SU-DHL-6 (cell line): ENCODE results near the gene LIPM.

Experiments used
- EZH2phosphoT487 ChIP-seq: fragments of 200-600 bp; sonication (generic), shearing (Covaris generic); conservative IDR thresholded peaks from 2 replicates; pipeline ENCODE4 v1.6.1; 2018; ENCODE audit warnings: mild to moderate bottlenecking, antibody characterized with exemption, low read length, moderate library complexity, mixed read lengths
- TF ChIP-seq, protein P1 (sequence below): fragments of 200-600 bp; sonication (generic); IDR thresholded peaks from one replicate; pipeline ENCODE4 v1.5.1; 2017; ENCODE audit warnings: antibody characterized with exemption, mild to moderate bottlenecking, low read length, moderate library complexity; ENCODE audit not compliant: insufficient read depth, poor library complexity, severe bottlenecking

DNA sequence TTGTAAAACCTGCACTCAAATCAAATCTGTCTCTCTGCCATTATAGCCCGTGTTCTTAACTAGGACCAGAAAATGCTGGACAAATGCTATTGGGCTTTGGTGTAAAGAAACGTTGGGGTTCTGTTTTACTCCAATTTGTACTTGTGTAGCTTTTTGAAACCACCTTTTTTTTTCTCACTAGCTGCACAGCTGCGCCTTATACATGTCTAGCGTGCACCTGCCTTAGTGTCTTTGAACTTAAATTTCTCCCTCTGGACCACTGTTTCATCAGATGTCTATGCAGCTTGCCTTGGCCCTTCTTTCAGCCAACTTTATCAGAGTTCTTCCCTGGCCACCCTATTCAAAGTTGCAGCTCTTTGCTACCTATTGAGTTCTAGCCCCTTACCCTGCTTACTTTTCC is 7.1 kb downstream of the LIPM start:
- TF ChIP-seq, protein P1, sequence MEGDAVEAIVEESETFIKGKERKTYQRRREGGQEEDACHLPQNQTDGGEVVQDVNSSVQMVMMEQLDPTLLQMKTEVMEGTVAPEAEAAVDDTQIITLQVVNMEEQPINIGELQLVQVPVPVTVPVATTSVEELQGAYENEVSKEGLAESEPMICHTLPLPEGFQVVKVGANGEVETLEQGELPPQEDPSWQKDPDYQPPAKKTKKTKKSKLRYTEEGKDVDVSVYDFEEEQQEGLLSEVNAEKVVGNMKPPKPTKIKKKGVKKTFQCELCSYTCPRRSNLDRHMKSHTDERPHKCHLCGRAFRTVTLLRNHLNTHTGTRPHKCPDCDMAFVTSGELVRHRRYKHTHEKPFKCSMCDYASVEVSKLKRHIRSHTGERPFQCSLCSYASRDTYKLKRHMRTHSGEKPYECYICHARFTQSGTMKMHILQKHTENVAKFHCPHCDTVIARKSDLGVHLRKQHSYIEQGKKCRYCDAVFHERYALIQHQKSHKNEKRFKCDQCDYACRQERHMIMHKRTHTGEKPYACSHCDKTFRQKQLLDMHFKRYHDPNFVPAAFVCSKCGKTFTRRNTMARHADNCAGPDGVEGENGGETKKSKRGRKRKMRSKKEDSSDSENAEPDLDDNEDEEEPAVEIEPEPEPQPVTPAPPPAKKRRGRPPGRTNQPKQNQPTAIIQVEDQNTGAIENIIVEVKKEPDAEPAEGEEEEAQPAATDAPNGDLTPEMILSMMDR, result no peak
- TF ChIP-seq EZH2phosphoT487, result no peak
